Panc1 (cell line): Measurements from ENCODE around the gene PSMB4. TPM values are rescaled to one million over a fixed set of nuclear protein-coding genes. Genes with fewer than 3 reads are reported as not detected.

ENCODE experiments used
- ATAC-seq: fragments of 200-7000 bp; cut with Tn5 transposase; 2 replicates; pipeline ENCODE4 v1.9.1; 2020; ENCODE audit warnings: mild to moderate bottlenecking, moderate library complexity
- BruUV-seq: library from RNA; stranded (reverse); fragments of 400-500 nt; replicated peaks from 2 replicates; lab custom pipeline; 2021; lab: Mats Ljungman, UMichigan
- CTCF ChIA-PET: fragments of 300-600 bp; sonication (Branson Sonifier 250); formaldehyde crosslinking; loops from one replicate; lab custom pipeline; 2022; ENCODE audit warnings: antibody characterized with exemption; lab: Charles Lee
- POLR2A ChIA-PET: fragments of 300-600 bp; sonication (Branson Sonifier 250); formaldehyde crosslinking; loops from one replicate; lab custom pipeline; 2022; ENCODE audit warnings: antibody characterized with exemption; lab: Charles Lee
- DNase-seq: peaks from one replicate; pipeline ENCODE4 v3.0.0-alpha.2; 2010; ENCODE audit warnings: low read depth, low spot score
- H3K27ac ChIP-seq: 2 replicates; pipeline ENCODE4 v1.5.1; 2011; ENCODE audit warnings: mild to moderate bottlenecking, low read length, inconsistent platforms
- H3K27me3 ChIP-seq: fragments of 200-500 bp; sonication (Bioruptor generic); 2 replicates; pipeline ENCODE4 v1.6.0; 2014; ENCODE audit warnings: low read length, inconsistent platforms; ENCODE audit not compliant: control insufficient read depth, insufficient read depth
- H3K36me3 ChIP-seq: fragments of 200-500 bp; sonication (Bioruptor generic); 2 replicates; pipeline ENCODE4 v1.5.1; 2014; ENCODE audit warnings: inconsistent platforms, mild to moderate bottlenecking, low read length, moderate library complexity; ENCODE audit not compliant: control insufficient read depth, insufficient read depth
- H3K4me1 ChIP-seq: 2 replicates; pipeline ENCODE4 v1.5.1; 2011; ENCODE audit warnings: inconsistent platforms, mild to moderate bottlenecking, low read length, moderate library complexity; ENCODE audit not compliant: control insufficient read depth, insufficient read depth
- H3K4me3 ChIP-seq, 2 experiments: 2 replicates each; pipeline ENCODE4 v1.5.1; 2011 to 2012; ENCODE audit warnings: low read depth in 2 of 2, low read length in 2 of 2, mild to moderate bottlenecking in 2 of 2, inconsistent platforms in 1 of 2, moderate library complexity in 1 of 2
- H3K9me3 ChIP-seq: fragments of 200-500 bp; sonication (Bioruptor generic); 2 replicates; pipeline ENCODE4 v1.5.1; 2014; ENCODE audit warnings: low read depth, mild to moderate bottlenecking, inconsistent platforms, low read length, moderate library complexity; ENCODE audit not compliant: control insufficient read depth, insufficient read depth
- CTCF ChIP-seq: fragments of 450-650 bp; IDR thresholded peaks from 2 replicates; pipeline ENCODE4 v1.5.1; 2017; ENCODE audit warnings: mild to moderate bottlenecking
- POLR2AphosphoS5 ChIP-seq: IDR thresholded peaks from 2 replicates; pipeline ENCODE4 v1.6.1; 2012; ENCODE audit warnings: mild to moderate bottlenecking, low read depth, low read length, moderate library complexity
- SIN3A ChIP-seq: IDR thresholded peaks from 2 replicates; pipeline ENCODE4 v1.6.1; 2012; ENCODE audit warnings: low read depth, mild to moderate bottlenecking, low read length, moderate library complexity, borderline replicate concordance; ENCODE audit not compliant: insufficient read depth
- TCF7L2 ChIP-seq: IDR thresholded peaks from 2 replicates; pipeline ENCODE4 v1.6.1; 2011; ENCODE audit warnings: mild to moderate bottlenecking, low read depth, low read length, inconsistent platforms
- in situ Hi-C: cut with HindIII; loops from 2 replicates; pipeline ENCODE4 v1.10.0; 2016; ENCODE audit warnings: low sequenced_read_pairs, low pct_unique_long_range_greater_than_20kb
- intact Hi-C: fragments of 100-400 bp; cut with micrococcal nuclease; formaldehyde crosslinking; loops from one replicate; pipeline ENCODE4 v1.10.0; 2022; ENCODE audit not compliant: unreplicated experiment
- total RNA-seq: library from RNA; stranded (reverse); gene quantifications from one replicate; pipeline ENCODE4 v1.2.1, GENCODE V29; 2021; ENCODE audit not compliant: unreplicated experiment
- TF ChIP-seq, protein P1 (sequence below), 2 experiments: IDR thresholded peaks; 2 replicates each; pipeline ENCODE4 v1.6.1; 2011 to 2012; ENCODE audit warnings: low read depth in 2 of 2, control low read depth in 1 of 2, low read length in 1 of 2, mild to moderate bottlenecking in 1 of 2, moderate library complexity in 1 of 2; ENCODE audit not compliant: insufficient read depth in 1 of 2

PSMB4 gene
- total RNA-seq, 1 experiment from 2014 or later: 412 TPM

GRCh38 chr1:151369302-151369610, 30.1 kb upstream of the PSMB4 start:
- CTCF ChIA-PET: interaction anchor here (0.5 kb wide), 1 partner anchor 17 kb away, joined by 9 read pairs; no protein-coding TSS in a partner anchor
- intact Hi-C loops: no loop called here
- Histone ChIP-seq H3K4me3 (no peak overlapping the region), H3K27ac (no peak overlapping the region), H3K9me3 (no peaks in the 10 kb centered on the region), H3K36me3 (no peaks in the 10 kb centered on the region), H3K4me1 (peaks cover 9% of the 10 kb centered on the region), H3K27me3 (no peaks in the 10 kb centered on the region)
- POLR2A ChIA-PET: no interaction called here
- DNase-seq (no peak), ATAC-seq (no peak)
- no peak for TF ChIP-seq CTCF
- TF ChIP-seq SIN3A: no peak
- TF ChIP-seq, protein P1, sequence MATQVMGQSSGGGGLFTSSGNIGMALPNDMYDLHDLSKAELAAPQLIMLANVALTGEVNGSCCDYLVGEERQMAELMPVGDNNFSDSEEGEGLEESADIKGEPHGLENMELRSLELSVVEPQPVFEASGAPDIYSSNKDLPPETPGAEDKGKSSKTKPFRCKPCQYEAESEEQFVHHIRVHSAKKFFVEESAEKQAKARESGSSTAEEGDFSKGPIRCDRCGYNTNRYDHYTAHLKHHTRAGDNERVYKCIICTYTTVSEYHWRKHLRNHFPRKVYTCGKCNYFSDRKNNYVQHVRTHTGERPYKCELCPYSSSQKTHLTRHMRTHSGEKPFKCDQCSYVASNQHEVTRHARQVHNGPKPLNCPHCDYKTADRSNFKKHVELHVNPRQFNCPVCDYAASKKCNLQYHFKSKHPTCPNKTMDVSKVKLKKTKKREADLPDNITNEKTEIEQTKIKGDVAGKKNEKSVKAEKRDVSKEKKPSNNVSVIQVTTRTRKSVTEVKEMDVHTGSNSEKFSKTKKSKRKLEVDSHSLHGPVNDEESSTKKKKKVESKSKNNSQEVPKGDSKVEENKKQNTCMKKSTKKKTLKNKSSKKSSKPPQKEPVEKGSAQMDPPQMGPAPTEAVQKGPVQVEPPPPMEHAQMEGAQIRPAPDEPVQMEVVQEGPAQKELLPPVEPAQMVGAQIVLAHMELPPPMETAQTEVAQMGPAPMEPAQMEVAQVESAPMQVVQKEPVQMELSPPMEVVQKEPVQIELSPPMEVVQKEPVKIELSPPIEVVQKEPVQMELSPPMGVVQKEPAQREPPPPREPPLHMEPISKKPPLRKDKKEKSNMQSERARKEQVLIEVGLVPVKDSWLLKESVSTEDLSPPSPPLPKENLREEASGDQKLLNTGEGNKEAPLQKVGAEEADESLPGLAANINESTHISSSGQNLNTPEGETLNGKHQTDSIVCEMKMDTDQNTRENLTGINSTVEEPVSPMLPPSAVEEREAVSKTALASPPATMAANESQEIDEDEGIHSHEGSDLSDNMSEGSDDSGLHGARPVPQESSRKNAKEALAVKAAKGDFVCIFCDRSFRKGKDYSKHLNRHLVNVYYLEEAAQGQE (IDR thresholded peaks at IDR 0.05; ENCODE audit: insufficient read depth in 1 of 2, low read depth in 2 of 2, low read length in 1 of 2): no peak
- no peak for TF ChIP-seq TCF7L2
- no peak for TF ChIP-seq POLR2AphosphoS5
- no TSS peak for BruUV-seq
- in situ Hi-C loops: no loop called here

DNA sequence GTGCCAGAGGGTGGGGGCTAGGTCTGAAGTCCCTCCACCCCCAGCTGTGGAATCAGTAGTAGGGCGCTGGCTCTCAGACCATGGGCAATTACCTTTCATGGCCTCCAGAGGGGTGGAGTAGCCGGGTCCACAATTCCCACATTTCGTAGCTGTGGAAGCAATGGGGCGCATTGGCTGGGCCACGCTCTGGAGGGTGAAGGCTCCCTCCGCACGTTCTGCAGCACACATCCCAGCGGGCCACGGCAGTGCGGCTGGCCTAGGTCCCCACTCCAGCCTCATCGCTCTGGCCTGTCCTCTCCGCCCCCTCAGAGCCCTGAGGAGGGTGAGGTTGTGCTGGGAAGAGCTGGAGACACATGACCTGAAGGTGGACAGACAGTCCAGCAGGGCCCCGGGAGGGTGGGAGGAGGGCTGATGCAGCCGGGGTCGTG, 29.7 kb upstream of the PSMB4 start:
- ATAC-seq (no peak), DNase-seq (no peak)
- intact Hi-C loops (no loop called here), in situ Hi-C loops (no loop called here)
- no peak overlapping the region for H3K4me3 ChIP-seq
- ChIA-PET POLR2A (no interaction called here), CTCF (interaction anchor here (0.5 kb wide), 1 partner anchor 17 kb away, joined by 9 read pairs; no protein-coding TSS in a partner anchor)
- no peaks in the 10 kb centered on the region for H3K36me3 ChIP-seq
- no peaks in the 10 kb centered on the region for H3K27me3 ChIP-seq
- TF ChIP-seq TCF7L2 (no peak), POLR2AphosphoS5 (no peak), SIN3A (no peak), CTCF (no peak)
- TF ChIP-seq, protein P1 (IDR thresholded peaks at IDR 0.05; ENCODE audit: insufficient read depth in 1 of 2, low read depth in 2 of 2, low read length in 1 of 2): no peak
- BruUV-seq: no TSS peak
- no peak overlapping the region for H3K27ac ChIP-seq
- peaks cover 9% of the 10 kb centered on the region for H3K4me1 ChIP-seq
- no peaks in the 10 kb centered on the region for H3K9me3 ChIP-seq
